GM12874 (cell line): Measurements from ENCODE around the gene IFNGR2.
A peak's percentile ranks its signal among the peaks of the same experiment; 100 is the strongest.

Experiments
- TF ChIP-seq, protein P1 (sequence below): IDR thresholded peaks from 2 replicates; pipeline ENCODE4 v1.5.1; 2011; ENCODE audit warnings: low read depth, mild to moderate bottlenecking, control low read depth, low read length, moderate library complexity; ENCODE audit not compliant: insufficient read depth

The IFNGR2 gene

DNA sequence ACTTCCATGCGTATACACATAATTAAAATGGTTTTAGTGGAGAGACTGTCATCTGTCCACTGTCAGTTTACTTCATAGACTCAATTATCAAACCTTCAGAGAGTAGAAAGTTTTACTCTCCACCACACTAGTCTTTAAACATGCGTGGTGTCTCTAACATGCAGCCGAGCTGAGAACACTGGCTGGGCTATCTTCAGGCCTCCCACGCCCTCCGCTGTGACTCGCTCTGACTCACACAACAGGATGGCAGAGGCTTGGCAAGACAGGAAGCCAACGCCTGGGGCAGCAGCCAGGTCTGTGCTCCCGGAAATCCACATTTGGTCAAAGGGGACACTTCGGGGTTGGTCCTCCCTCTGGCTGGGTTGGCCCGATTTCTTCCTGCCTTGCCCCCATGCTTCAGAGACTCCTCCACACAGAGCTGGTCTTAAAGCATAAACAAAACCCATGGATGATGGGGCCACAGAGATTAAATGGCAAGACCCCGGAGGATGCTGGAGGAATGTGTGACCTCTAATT is 22.7 kb upstream of the IFNGR2 start:
- TF ChIP-seq, protein P1, sequence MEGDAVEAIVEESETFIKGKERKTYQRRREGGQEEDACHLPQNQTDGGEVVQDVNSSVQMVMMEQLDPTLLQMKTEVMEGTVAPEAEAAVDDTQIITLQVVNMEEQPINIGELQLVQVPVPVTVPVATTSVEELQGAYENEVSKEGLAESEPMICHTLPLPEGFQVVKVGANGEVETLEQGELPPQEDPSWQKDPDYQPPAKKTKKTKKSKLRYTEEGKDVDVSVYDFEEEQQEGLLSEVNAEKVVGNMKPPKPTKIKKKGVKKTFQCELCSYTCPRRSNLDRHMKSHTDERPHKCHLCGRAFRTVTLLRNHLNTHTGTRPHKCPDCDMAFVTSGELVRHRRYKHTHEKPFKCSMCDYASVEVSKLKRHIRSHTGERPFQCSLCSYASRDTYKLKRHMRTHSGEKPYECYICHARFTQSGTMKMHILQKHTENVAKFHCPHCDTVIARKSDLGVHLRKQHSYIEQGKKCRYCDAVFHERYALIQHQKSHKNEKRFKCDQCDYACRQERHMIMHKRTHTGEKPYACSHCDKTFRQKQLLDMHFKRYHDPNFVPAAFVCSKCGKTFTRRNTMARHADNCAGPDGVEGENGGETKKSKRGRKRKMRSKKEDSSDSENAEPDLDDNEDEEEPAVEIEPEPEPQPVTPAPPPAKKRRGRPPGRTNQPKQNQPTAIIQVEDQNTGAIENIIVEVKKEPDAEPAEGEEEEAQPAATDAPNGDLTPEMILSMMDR, result no peak

DNA sequence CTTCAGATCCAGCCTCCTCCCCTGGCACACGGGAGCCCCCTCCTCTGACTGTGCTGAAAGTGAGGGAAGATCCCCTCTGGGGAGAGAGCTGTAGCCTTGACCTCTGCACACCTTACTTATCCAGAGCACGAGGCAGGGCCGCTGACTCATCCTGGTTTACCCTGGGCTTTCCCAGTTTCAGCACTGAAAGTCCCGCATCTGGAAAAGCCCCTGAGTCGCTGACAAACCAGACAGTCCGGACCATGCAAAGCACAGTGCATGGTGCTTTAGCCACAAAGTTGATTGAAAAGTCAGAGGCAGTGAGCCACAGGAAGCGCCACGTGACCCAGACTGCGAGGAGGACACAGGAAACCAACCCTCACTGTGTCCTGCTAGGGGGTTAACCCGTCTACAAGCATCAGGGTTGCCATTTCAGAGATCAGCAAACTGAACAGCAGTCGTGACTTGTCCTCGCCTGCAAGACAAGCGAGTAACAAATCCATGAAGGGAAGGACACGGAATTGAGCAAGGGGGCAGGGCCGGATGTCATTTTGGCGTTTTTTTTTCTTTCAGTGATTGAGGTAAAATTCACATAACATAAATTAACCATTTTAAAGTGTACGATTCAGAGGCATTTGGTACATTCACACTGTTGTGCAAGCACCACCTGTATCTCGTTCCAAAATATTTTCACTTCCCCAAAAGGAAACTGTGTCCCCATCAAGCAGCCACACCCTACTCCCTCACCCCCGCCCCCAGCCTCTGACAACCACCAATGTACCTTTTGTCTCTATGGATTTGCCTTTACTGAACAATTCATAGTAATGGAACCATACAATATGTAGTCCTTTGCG is 19.9 kb upstream of the IFNGR2 start:
- TF ChIP-seq, protein P1, result no peak

DNA sequence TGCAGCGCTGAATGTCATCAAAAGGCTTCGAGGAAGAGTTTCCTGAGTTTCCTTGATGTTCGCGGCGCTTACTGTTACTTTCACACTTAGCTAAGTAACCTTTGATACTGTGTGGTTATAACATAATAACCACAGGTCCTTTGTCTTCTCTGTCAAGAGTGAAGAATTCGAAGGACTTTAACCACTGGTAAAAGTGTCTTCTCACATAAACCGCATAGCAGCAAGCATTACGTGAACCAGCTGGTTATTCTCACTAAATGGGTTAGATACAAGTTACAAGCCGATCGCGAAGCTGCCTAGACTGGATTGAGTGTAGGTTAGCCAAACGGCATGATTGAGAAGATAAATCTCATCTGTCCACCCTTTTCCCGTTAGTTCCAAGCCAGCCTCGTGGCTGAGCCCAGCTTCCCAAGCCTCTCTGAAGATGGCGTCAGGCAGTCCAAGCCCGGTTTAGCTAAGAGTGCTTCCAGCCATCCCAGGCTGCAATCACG is 18.3 kb upstream of the IFNGR2 start:
- TF ChIP-seq, protein P1, result no peak

DNA sequence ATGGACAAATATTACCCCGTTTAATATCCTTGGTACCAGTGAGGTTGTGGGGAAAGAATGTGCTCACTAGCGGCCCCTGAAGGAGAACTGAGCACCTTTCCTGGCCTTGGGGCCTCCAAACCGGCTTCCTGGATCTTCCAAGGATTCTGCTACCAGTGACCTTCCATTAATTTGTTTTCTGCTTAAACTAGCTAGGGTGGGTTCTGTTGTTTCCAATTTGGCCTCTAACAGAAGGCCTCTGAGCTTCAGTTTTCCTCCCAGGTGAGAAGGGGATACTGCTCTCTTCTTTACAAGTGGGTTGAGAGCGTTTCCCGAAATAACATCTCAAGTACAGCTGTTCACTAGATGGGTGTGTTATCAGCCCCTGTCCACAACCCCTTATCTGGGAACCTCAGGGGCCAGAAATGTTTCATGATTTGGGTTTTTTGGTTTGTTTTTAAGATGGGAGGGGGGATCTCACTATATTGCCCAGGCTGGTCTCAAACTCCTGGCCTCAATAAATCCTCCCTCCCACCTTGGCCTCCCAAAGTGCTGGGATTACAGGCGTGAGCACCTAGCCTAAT is 16.9 kb upstream of the IFNGR2 start:
- TF ChIP-seq, protein P1, result peak; percentile 24; the same call in 1 of the 2 replicates

DNA sequence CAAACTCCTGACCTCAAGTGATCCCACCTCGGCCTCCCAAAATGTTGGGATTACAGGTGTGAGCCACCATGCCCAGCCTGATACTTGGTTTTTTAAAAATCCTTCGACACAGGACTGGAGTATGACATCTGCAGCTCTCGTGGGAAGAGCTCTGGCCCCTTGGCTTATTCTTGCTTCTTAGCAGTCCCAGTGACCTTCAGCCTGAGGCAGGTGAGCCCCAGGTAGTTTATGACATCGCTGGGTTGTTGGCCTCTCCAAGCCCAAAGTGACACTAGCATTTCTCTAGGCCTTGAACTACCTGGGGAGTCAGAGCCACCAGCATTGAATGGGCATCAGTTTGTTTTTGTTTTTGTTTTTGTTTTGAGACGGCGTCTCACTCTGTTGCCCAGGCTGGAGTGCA is 15.9 kb upstream of the IFNGR2 start:
- TF ChIP-seq, protein P1, result no peak

DNA sequence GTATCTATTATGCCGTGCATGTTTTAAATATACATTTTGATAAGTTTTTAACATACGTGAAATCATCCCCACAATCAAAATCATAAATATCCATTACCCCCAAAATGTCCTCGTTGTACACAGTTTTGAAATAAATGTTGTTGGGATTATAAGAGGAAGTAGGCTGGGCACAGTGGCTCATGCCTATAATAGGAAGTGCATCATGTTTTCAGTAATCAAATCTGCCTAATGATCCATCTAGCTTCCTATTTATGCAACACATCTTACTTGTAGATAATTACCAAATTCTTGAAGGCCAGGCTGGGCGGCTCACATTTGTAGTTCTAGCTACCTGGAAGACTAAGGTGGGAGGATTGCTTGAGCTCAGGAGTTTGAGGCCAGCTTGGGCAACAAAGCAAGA is 15.0 kb upstream of the IFNGR2 start:
- TF ChIP-seq, protein P1, result no peak

DNA sequence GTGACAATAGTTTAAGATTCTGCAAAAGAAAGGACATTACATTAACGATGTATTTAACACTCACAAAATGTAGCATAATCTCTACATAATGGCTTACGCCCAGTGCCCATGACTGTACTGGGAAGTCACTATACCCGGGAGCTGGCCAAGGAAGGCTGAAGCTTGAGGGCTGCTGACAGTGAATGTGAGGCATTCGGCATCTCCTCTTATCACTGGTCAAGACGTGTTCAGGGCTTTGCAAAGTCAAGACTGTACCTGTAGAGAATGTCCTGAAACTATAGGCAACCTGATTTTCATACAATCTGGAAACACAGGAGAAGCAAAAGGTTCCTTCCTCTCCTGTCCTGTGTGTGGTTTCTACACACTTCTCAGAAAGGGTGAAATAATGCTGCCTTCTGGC is 12.7 kb upstream of the IFNGR2 start:
- TF ChIP-seq, protein P1, result no peak
